IMR-90 (cell line): Measurements from ENCODE around the gene MRPS35. TPM values are rescaled to one million over a fixed set of nuclear protein-coding genes. Genes with fewer than 3 reads are reported as not detected.

Experiments
- ATAC-seq: fragments of 200-7000 bp; cut with Tn5 transposase; 2 replicates; pipeline ENCODE4 v1.9.1; 2020; ENCODE audit warnings: low read depth, mild to moderate bottlenecking, moderate library complexity
- BruUV-seq: library from RNA; stranded (reverse); fragments of 400-500 nt; replicated peaks from 2 replicates; lab custom pipeline; 2021; lab: Mats Ljungman, UMichigan
- CTCF ChIA-PET: fragments of 300-600 bp; formaldehyde crosslinking; extraction: SDS; loops from one replicate; lab custom pipeline; 2021; ENCODE audit warnings: antibody characterized with exemption; lab: Yijun Ruan, JAX
- POLR2A ChIA-PET: fragments of 300-600 bp; sonication (Branson Sonifier 250); formaldehyde crosslinking; loops from one replicate; lab custom pipeline; 2022; ENCODE audit warnings: antibody characterized with exemption; ENCODE audit not compliant: unreplicated experiment; lab: Charles Lee
- DNase-seq: peaks from one replicate; pipeline ENCODE4 v3.0.0; 2013
- H2AFZ ChIP-seq: replicated peaks from 2 replicates; pipeline ENCODE3; 2013; ENCODE audit warnings: low read length, mild to moderate bottlenecking; ENCODE audit not compliant: poor library complexity
- H2AK5ac ChIP-seq: 2 replicates; pipeline ENCODE4 v1.6.1; 2013; ENCODE audit warnings: low read depth, low read length, inconsistent platforms
- H2AK9ac ChIP-seq: replicated peaks from 2 replicates; pipeline ENCODE3; 2013; ENCODE audit warnings: mild to moderate bottlenecking, low read depth, low read length, moderate library complexity; ENCODE audit not compliant: poor library complexity
- H2BK120ac ChIP-seq: 2 replicates; pipeline ENCODE4 v1.6.1; 2013; ENCODE audit warnings: low read depth, low read length, inconsistent platforms
- H2BK15ac ChIP-seq: 3 replicates; pipeline ENCODE4 v1.6.1; 2013; ENCODE audit warnings: low read depth, low read length, inconsistent platforms
- H2BK20ac ChIP-seq: 2 replicates; pipeline ENCODE4 v1.6.1; 2013; ENCODE audit warnings: low read depth, mild to moderate bottlenecking, inconsistent platforms, low read length, moderate library complexity
- H2BK5ac ChIP-seq: 2 replicates; pipeline ENCODE4 v1.6.1; 2013; ENCODE audit warnings: mild to moderate bottlenecking, low read depth, low read length, inconsistent platforms; ENCODE audit not compliant: poor library complexity, severe bottlenecking
- H3K14ac ChIP-seq: replicated peaks from 2 replicates; pipeline ENCODE4 v1.6.1; 2013; ENCODE audit warnings: low read depth, low read length, inconsistent platforms
- H3K18ac ChIP-seq: 2 replicates; pipeline ENCODE4 v1.6.1; 2013; ENCODE audit warnings: low read depth, low read length, control low read depth
- H3K23ac ChIP-seq: 2 replicates; pipeline ENCODE4 v1.6.1; 2013; ENCODE audit warnings: low read depth, low read length, inconsistent platforms
- H3K27ac ChIP-seq: 2 replicates; pipeline ENCODE4 v1.5.1; 2013; ENCODE audit warnings: mild to moderate bottlenecking, control low read depth, low read length; ENCODE audit not compliant: insufficient read depth
- H3K27me3 ChIP-seq: 2 replicates; pipeline ENCODE4 v1.6.1; 2013; ENCODE audit warnings: low read length; ENCODE audit not compliant: control insufficient read depth, insufficient read depth
- H3K36me3 ChIP-seq: 2 replicates; pipeline ENCODE4 v1.6.1; 2013; ENCODE audit warnings: low read length, mixed read lengths; ENCODE audit not compliant: control insufficient read depth, insufficient read depth
- H3K4ac ChIP-seq: 2 replicates; pipeline ENCODE4 v1.6.1; 2013; ENCODE audit warnings: low read depth, low read length, inconsistent platforms
- H3K4me1 ChIP-seq: 2 replicates; pipeline ENCODE4 v1.6.1; 2013; ENCODE audit warnings: low read length, mixed read lengths; ENCODE audit not compliant: control insufficient read depth, insufficient read depth
- H3K4me2 ChIP-seq: 2 replicates; pipeline ENCODE4 v1.6.1; 2013; ENCODE audit warnings: low read depth, mild to moderate bottlenecking, control low read depth, low read length, moderate library complexity
- H3K4me3 ChIP-seq: 2 replicates; pipeline ENCODE4 v1.5.1; 2013; ENCODE audit warnings: low read depth, mild to moderate bottlenecking, control low read depth, low read length, moderate library complexity; ENCODE audit not compliant: insufficient read depth
- H3K56ac ChIP-seq: 2 replicates; pipeline ENCODE4 v1.6.1; 2013; ENCODE audit warnings: low read length, inconsistent platforms; ENCODE audit not compliant: insufficient read depth; ENCODE audit errors: extremely low read depth
- H3K79me1 ChIP-seq, 2 experiments: 2 replicates each; pipeline ENCODE4 v1.6.1; 2013; ENCODE audit warnings: low read length in 2 of 2, inconsistent platforms in 1 of 2, low read depth in 1 of 2
- H3K9ac ChIP-seq: 2 replicates; pipeline ENCODE4 v1.6.1; 2013; ENCODE audit warnings: low read depth, low read length, control low read depth
- H3K9me1 ChIP-seq: 2 replicates; pipeline ENCODE4 v1.6.1; 2013; ENCODE audit warnings: low read length, inconsistent platforms; ENCODE audit not compliant: insufficient read depth
- H3K9me3 ChIP-seq: 2 replicates; pipeline ENCODE4 v1.6.1; 2013; ENCODE audit warnings: low read length; ENCODE audit not compliant: control insufficient read depth, insufficient read depth
- H4K20me1 ChIP-seq: 2 replicates; pipeline ENCODE4 v1.6.1; 2013; ENCODE audit warnings: low read length, inconsistent platforms; ENCODE audit not compliant: insufficient read depth
- H4K5ac ChIP-seq: 2 replicates; pipeline ENCODE4 v1.6.1; 2013; ENCODE audit warnings: mild to moderate bottlenecking, low read depth, low read length, control low read depth
- H4K8ac ChIP-seq, 2 experiments: 2 replicates each; pipeline ENCODE4 v1.6.1; 2013; ENCODE audit warnings: low read depth in 2 of 2, low read length in 2 of 2, control low read depth in 1 of 2, inconsistent platforms in 1 of 2
- H4K91ac ChIP-seq: 2 replicates; pipeline ENCODE4 v1.6.1; 2013; ENCODE audit warnings: low read depth, low read length, inconsistent platforms; ENCODE audit not compliant: insufficient read depth
- CHD1 ChIP-seq: IDR thresholded peaks from 2 replicates; pipeline ENCODE4 v1.6.1; 2012; ENCODE audit warnings: low read depth, low read length, improper control_type of control experiment
- ELK1 ChIP-seq: fragments of 150-350 bp; IDR thresholded peaks from 2 replicates; pipeline ENCODE4 v1.6.1; 2016; ENCODE audit warnings: low read depth, mild to moderate bottlenecking, low read length, moderate library complexity, borderline replicate concordance
- RAD21 ChIP-seq: IDR thresholded peaks from 2 replicates; pipeline ENCODE4 v1.6.1; 2012; ENCODE audit warnings: low read length, improper control_type of control experiment
- WGBS, 2 experiments: methylation state at CpG; one replicate each; pipeline versions ENCODE4 v1.1.5 to v1.1.7; 2013; ENCODE audit warnings: missing lambda C conversion rate in 2 of 2; ENCODE audit not compliant: insufficient read length in 1 of 2; ENCODE audit errors: extremely low coverage in 2 of 2; 5-methylcytosine and 5-hydroxymethylcytosine counted together
- dilution Hi-C: fragments of 300-500 bp; cut with HindIII; formaldehyde crosslinking; loops from one replicate; pipeline ENCODE4 v1.14.3; 2018; ENCODE audit warnings: low sequenced_read_pairs; ENCODE audit not compliant: unreplicated experiment
- in situ Hi-C: fragments of 300-500 bp; cut with MboI; formaldehyde crosslinking; loops from 3 replicates; pipeline ENCODE4 v1.14.3; 2019; ENCODE audit warnings: low sequenced_read_pairs, inconsistent platforms, mixed read lengths
- intact Hi-C: fragments of 100-400 bp; cut with micrococcal nuclease; formaldehyde crosslinking; loops from 2 replicates; pipeline ENCODE4 v1.10.0; 2022
- polyA plus RNA-seq, 3 experiments: library from polyadenylated mRNA; depleted of rRNA; stranded (reverse); fragments of >200 nt; gene quantifications; 2 replicates each; pipeline ENCODE4 v1.2.3, GENCODE V29; 2012; ENCODE audit warnings: low replicate concordance in 1 of 3
- total RNA-seq: library from RNA; depleted of rRNA; stranded (reverse); fragments of >200 nt; gene quantifications from 2 replicates; pipeline ENCODE4 v1.2.3, GENCODE V29; 2012

The MRPS35 gene
- total and polyA plus RNA-seq, 2 of the 4 experiments (the other 2 are of a cell fraction) = 27.4 to 40.1 TPM

DNA sequence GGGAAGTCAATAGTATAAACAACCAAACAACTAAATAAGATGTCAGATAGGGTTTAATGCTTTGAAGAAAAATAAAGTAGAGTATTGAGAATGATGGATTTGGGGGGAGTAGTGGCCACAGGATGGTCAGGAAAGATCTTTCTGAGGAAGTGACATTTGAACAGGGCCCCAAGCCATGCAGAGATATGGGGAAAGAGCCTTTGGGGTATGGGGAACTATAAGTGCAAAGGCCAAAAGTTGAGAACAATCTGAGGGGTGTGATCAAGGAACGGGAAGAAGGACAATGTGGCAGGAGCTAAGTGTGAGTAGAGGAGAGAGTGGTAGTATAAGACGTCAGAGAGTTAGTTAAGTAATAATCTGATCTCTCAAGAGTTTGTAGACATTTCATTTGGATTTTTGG, 1.3 kb downstream of the MRPS35 start:
- Histone ChIP-seq H3K4me2 (peak overlapping the region; percentile 69), H3K27me3 (no peaks in the 10 kb centered on the region), H3K9me3 (no peaks in the 10 kb centered on the region), H3K14ac (no peak overlapping the region), H4K5ac (no peak overlapping the region), H2BK120ac (no peak overlapping the region), H2BK20ac (no peak overlapping the region), H3K9ac (no peak overlapping the region), H2AFZ (no peak overlapping the region), H2AK5ac (no peak overlapping the region), H4K20me1 (peaks cover 12% of the 10 kb centered on the region; the same call in 1 of the 2 replicates), H4K8ac (0 out of 4 replicates have a peak overlapping the region, but pooled peaks of 1 of the 2 experiments have one; percentile 10), H2BK15ac (no peak overlapping the region), H3K79me1 (peaks cover 15 to 49% of the 10 kb centered on the region in 2 experiments), H3K4me3 (no peak overlapping the region), H2BK5ac (no peak overlapping the region), H3K4ac (no peak overlapping the region), H3K27ac (no peak overlapping the region), H3K56ac (no peak overlapping the region), H4K91ac (no peak overlapping the region), H3K9me1 (peaks cover 9% of the 10 kb centered on the region; the same call in 1 of the 2 replicates), H3K4me1 (peaks cover 2% of the 10 kb centered on the region; the same call in 1 of the 2 replicates), H3K36me3 (peaks cover 5% of the 10 kb centered on the region), H3K23ac (peak overlapping the region; percentile 52; the same call in 1 of the 2 replicates), H2AK9ac (no peak overlapping the region), H3K18ac (no peak overlapping the region)
- dilution Hi-C loops = no loop called here
- in situ Hi-C loops = no loop called here
- BruUV-seq = no TSS peak
- intact Hi-C loops = no loop called here
- ATAC-seq (no peak), DNase-seq (no peak)
- ChIA-PET POLR2A (no interaction called here), CTCF (no interaction called here)
- 78% methylated on average over 1 of the region's 2 CpGs; no CpG with 5 or more reads in 1 of the 2 experiments for WGBS, 2 experiments
- no peak for TF ChIP-seq ELK1
- TF ChIP-seq RAD21 = no peak
- no peak for TF ChIP-seq CHD1
